Upper lobe of left lung (tissue), 6 donors: ENCODE measurements around the gene FAM53A. TPM values are rescaled to one million over a fixed set of nuclear protein-coding genes. Genes with fewer than 3 reads are reported as not detected.

ENCODE experiments used
- ATAC-seq, 2 donors: fragments of 200-7000 bp; cut with Tn5 transposase; one replicate each; pipeline ENCODE4 v1.9.1; 2022; ENCODE audit warnings: mild to moderate bottlenecking in 2 of 2, moderate library complexity in 2 of 2; ENCODE audit not compliant: low FRiP score in 2 of 2
- DNase-seq, 2 donors: peaks; one replicate each; pipeline ENCODE4 v3.0.0-alpha.2; 2019 to 2020
- H3K27ac ChIP-seq, 4 donors: fragments of 200-600 bp; sonication (generic); one replicate each; pipeline ENCODE4 v1.5.1; 2016 to 2019
- H3K27me3 ChIP-seq, 4 donors: fragments of 200-600 bp; sonication (generic); one replicate each; pipeline ENCODE4 v1.5.1; 2017 to 2019
- H3K36me3 ChIP-seq, 4 donors: fragments of 200-600 bp; sonication (generic); one replicate each; pipeline ENCODE4 v1.5.1; 2016 to 2019
- H3K4me1 ChIP-seq, 4 donors: fragments of 200-600 bp; sonication (generic); one replicate each; pipeline ENCODE4 v1.5.1; 2018 to 2019
- H3K4me3 ChIP-seq, 4 donors: fragments of 200-600 bp; sonication (generic); one replicate each; pipeline ENCODE4 v1.5.1; 2017 to 2019; ENCODE audit warnings: mild to moderate bottlenecking in 2 of 4, moderate library complexity in 1 of 4
- H3K9me3 ChIP-seq, 4 donors: fragments of 200-600 bp; sonication (generic); one replicate each; pipeline ENCODE4 v1.5.1; 2018 to 2019
- CTCF ChIP-seq, 6 experiments: fragments of 450-650 bp in 4 of 6; fragments of 200-600 bp in 2 of 6; sonication (generic) in 2 of 6; IDR thresholded peaks; one replicate each; pipeline ENCODE4 v1.5.1; 2016 to 2019; ENCODE audit warnings: antibody characterized with exemption in 6 of 6
- EP300 ChIP-seq, 4 donors: sonication (generic); formaldehyde crosslinking; IDR thresholded peaks; one replicate each; pipeline ENCODE4 v1.5.1; 2017; ENCODE audit warnings: antibody characterized with exemption in 4 of 4, control low read depth in 2 of 4
- POLR2A ChIP-seq, 4 donors: fragments of 450-650 bp; IDR thresholded peaks; one replicate each; pipeline ENCODE4 v1.5.1; 2016 to 2017; ENCODE audit warnings: antibody characterized with exemption in 4 of 4, mild to moderate bottlenecking in 2 of 4
- POLR2AphosphoS5 ChIP-seq, 2 donors: sonication (generic); formaldehyde crosslinking; IDR thresholded peaks; one replicate each; pipeline ENCODE4 v1.5.1; 2017; ENCODE audit warnings: antibody characterized with exemption in 2 of 2
- WGBS, 2 donors: methylation state at CpG; one replicate each; pipeline ENCODE4 v1.1.5; 2017 to 2018; 5-methylcytosine and 5-hydroxymethylcytosine counted together
- total RNA-seq, 6 donors: library from RNA; depleted of rRNA in 4 of 6; stranded (reverse); fragments of >200 nt in 4 of 6; gene quantifications; one replicate each; pipeline versions ENCODE4 v1.1.0 to v1.2.1, GENCODE V29; 2016 to 2021
- donor health status: DM: no; HTN: no; CAD: no; lungs with moderate emphysema.
- donor health status: DM: no; HTN: yes; CAD: no; lungs with severe emphysema.

Gene FAM53A
- total RNA-seq, 6 donors from 2014 or later, result 0.59 to 17.8 (median 2.5) TPM

GRCh38 chr4:1623821-1624518 lies 60.1 kb downstream of the FAM53A start:
- H3K27me3 ChIP-seq, result no peaks in the 10 kb centered on the region
- no peak overlapping the region for H3K27ac ChIP-seq
- WGBS, 2 donors, result 94 to 95% methylated on average over 17 to 18 of the region's 21 CpGs
- H3K4me1 ChIP-seq, result peaks cover 0 to under 1% (median 0%) of the 10 kb centered on the region in 4 donors
- peak in 1 of 2 donors; percentile 52 for DNase-seq
- H3K36me3 ChIP-seq, result no peaks in the 10 kb centered on the region
- H3K9me3 ChIP-seq, result no peaks in the 10 kb centered on the region
- TF ChIP-seq EP300 (IDR thresholded peaks at IDR 0.05), result no peak
- TF ChIP-seq POLR2A (IDR thresholded peaks at IDR 0.05), result no peak
- TF ChIP-seq CTCF (IDR thresholded peaks at IDR 0.05), result no peak
- no peak for TF ChIP-seq POLR2AphosphoS5 (IDR thresholded peaks at IDR 0.05)
- no peak overlapping the region for H3K4me3 ChIP-seq
- no peak for ATAC-seq

GRCh38 chr4:1623400-1623799 lies 60.7 kb downstream of the FAM53A start:
- H3K4me1 ChIP-seq, result no peaks in the 10 kb centered on the region
- no peak overlapping the region for H3K4me3 ChIP-seq
- ATAC-seq, result no peak
- H3K36me3 ChIP-seq, result no peaks in the 10 kb centered on the region
- peak in 1 of 2 donors; percentile 81 for DNase-seq
- no peaks in the 10 kb centered on the region for H3K27me3 ChIP-seq
- no peak overlapping the region for H3K27ac ChIP-seq
- no peaks in the 10 kb centered on the region for H3K9me3 ChIP-seq
- 91 to 94% methylated on average over 28 of the region's 38 CpGs for WGBS, 2 donors
- no peak for TF ChIP-seq POLR2AphosphoS5 (IDR thresholded peaks at IDR 0.05)
- TF ChIP-seq CTCF (IDR thresholded peaks at IDR 0.05), result no peak
- TF ChIP-seq EP300 (IDR thresholded peaks at IDR 0.05), result no peak
- no peak for TF ChIP-seq POLR2A (IDR thresholded peaks at IDR 0.05)

- no peak overlapping the region for H3K4me3 ChIP-seq
- TF ChIP-seq POLR2A (IDR thresholded peaks at IDR 0.05), result no peak
- TF ChIP-seq EP300 (IDR thresholded peaks at IDR 0.05), result no peak
- TF ChIP-seq CTCF (IDR thresholded peaks at IDR 0.05), result no peak
- TF ChIP-seq POLR2AphosphoS5 (IDR thresholded peaks at IDR 0.05), result no peak
- no peak for ATAC-seq
- no peaks in the 10 kb centered on the region for H3K27me3 ChIP-seq
- DNase-seq, result peak in 1 of 2 donors; percentile 69
- no peaks in the 10 kb centered on the region for H3K4me1 ChIP-seq
- 50 to 71% methylated on average over 2 to 13 of the region's 17 CpGs for WGBS, 2 donors
- no peaks in the 10 kb centered on the region for H3K9me3 ChIP-seq
- no peak overlapping the region for H3K27ac ChIP-seq
- H3K36me3 ChIP-seq, result no peaks in the 10 kb centered on the region
Measured at GRCh38 chr4:1622956-1623355, 61.2 kb downstream of the FAM53A start.

GRCh38 chr4:1622238-1622637 lies 61.9 kb downstream of the FAM53A start:
- ATAC-seq, result no peak
- Histone ChIP-seq H3K9me3 (no peaks in the 10 kb centered on the region), H3K4me1 (no peaks in the 10 kb centered on the region), H3K36me3 (no peaks in the 10 kb centered on the region), H3K27me3 (no peaks in the 10 kb centered on the region), H3K4me3 (no peak overlapping the region), H3K27ac (no peak overlapping the region)
- TF ChIP-seq POLR2AphosphoS5 (IDR thresholded peaks at IDR 0.05), result no peak
- no peak for TF ChIP-seq CTCF (IDR thresholded peaks at IDR 0.05)
- no peak for TF ChIP-seq EP300 (IDR thresholded peaks at IDR 0.05)
- TF ChIP-seq POLR2A (IDR thresholded peaks at IDR 0.05), result no peak
- DNase-seq, result peak in 1 of 2 donors; percentile 62
- 64 to 100% methylated on average over 1 to 10 of the region's 11 CpGs for WGBS, 2 donors

GRCh38 chr4:1621526-1621925 lies 62.6 kb downstream of the FAM53A start:
- no peak for ATAC-seq
- TF ChIP-seq POLR2AphosphoS5 (IDR thresholded peaks at IDR 0.05) (no peak), EP300 (IDR thresholded peaks at IDR 0.05) (no peak), CTCF (IDR thresholded peaks at IDR 0.05) (no peak), POLR2A (IDR thresholded peaks at IDR 0.05) (no peak)
- no peaks in the 10 kb centered on the region for H3K4me1 ChIP-seq
- no peak overlapping the region for H3K4me3 ChIP-seq
- DNase-seq, result peak in 1 of 2 donors; percentile 58
- H3K27me3 ChIP-seq, result no peaks in the 10 kb centered on the region
- no peaks in the 10 kb centered on the region for H3K9me3 ChIP-seq
- 85 to 88% methylated on average over 6 to 9 of the region's 10 CpGs for WGBS, 2 donors
- no peaks in the 10 kb centered on the region for H3K36me3 ChIP-seq
- H3K27ac ChIP-seq, result no peak overlapping the region
